ENCODE results near the gene CCDC74A. TPM values are rescaled to one million over a fixed set of nuclear protein-coding genes. Genes with fewer than 3 reads are reported as not detected.
"Not testable (repeated sequence)": the region's sequence is repeated elsewhere in the genome, so short reads cannot be mapped to it uniquely, and the experiment has no call there.

The CCDC74A gene
- total RNA-seq, 1 donor, result 13.4 TPM

DNA sequence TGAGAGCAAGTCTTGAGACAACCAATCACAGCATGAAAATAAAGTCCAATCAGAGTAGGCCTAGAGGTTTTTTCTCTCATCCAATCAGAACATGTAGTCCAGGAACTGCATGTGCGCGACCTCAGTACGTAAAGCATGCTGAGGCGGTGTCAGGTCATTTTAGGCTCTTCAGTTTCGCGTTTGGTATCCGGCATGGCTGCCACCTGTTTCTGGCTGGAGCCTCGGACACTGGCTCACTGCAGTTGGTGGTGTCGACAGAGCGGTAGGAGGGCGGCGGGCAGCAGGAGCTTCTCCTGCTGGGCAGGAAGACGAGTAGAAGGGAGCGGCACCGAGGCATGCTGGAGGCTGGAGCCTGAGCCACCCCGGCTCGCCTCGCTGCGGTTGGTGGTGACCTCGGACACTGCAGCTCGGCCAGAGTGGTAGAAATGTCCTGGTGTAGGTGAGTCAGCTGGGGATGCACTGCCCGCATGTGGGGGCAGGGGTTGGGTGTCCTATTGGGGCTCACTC is 15.8 kb downstream of the CCDC74A start:
- no peaks in the 10 kb centered on the region for H4K20me1 ChIP-seq (ENCODE audit: insufficient read depth, low read length)

DNA sequence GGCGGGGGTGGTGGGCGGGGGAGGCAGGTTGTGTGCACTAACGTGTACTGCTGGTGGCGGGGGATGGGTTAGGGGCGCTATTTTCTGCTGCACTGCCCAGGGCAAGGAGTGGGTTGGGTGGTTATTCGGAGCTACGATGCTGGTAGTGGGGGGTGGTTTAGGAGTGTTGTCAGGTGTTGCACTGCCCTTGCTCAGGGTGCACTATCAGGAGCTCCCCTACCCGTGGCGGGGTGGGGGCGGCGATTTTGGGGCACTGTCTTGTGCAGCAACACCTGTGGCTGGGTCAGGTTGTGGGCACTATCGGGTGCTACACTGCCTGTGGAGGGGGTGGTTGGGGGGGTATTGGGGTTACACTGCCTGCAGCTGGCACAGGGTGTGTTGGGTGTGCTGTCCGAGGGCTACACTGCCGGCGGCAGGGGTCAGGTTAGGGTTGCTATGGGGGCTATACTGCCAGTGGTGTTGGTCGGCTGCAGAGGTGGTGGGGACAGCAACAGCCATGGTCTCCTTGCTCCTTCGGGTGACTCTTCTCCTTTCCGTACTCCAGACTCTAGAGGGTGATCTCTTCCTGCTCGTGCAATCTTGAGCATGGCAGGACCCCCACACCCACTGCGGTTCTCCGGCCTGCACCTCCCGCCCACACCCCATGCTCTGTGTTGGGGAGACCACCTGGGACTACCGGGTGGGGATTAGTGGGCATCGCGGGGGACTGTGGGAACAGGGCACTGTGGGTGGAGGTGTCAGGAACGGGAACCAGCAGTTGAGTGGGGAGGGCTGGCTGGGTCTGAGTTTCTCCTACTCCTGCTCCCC is 16.5 kb downstream of the CCDC74A start:
- H3K79me2 ChIP-seq (ENCODE audit: insufficient read depth, low read length); H3K36me3 ChIP-seq (ENCODE audit: insufficient read depth, low read length): not testable (repeated sequence)

More for the DNA sequence above, 15.8 kb downstream of the CCDC74A start:
- Histone ChIP-seq H3K36me3 (ENCODE audit: insufficient read depth, low read length) (no peaks in the 10 kb centered on the region), H3K4me1 (ENCODE audit: insufficient read depth, low read length) (no peaks in the 10 kb centered on the region), H3K79me2 (ENCODE audit: insufficient read depth, low read length) (no peaks in the 10 kb centered on the region), H3K4me3 (ENCODE audit: insufficient read depth, low read length) (no peak overlapping the region), H3K27ac (ENCODE audit: low read depth, low read length) (no peak overlapping the region), H2AFZ (ENCODE audit: low read length) (no peak overlapping the region), H3K27me3 (ENCODE audit: insufficient read depth, low read length) (no peaks in the 10 kb centered on the region), H3K9me3 (ENCODE audit: low read depth, low read length) (no peaks in the 10 kb centered on the region), H3K4me2 (ENCODE audit: insufficient read depth, low read length) (no peak overlapping the region)
- TF ChIP-seq, protein P1, sequence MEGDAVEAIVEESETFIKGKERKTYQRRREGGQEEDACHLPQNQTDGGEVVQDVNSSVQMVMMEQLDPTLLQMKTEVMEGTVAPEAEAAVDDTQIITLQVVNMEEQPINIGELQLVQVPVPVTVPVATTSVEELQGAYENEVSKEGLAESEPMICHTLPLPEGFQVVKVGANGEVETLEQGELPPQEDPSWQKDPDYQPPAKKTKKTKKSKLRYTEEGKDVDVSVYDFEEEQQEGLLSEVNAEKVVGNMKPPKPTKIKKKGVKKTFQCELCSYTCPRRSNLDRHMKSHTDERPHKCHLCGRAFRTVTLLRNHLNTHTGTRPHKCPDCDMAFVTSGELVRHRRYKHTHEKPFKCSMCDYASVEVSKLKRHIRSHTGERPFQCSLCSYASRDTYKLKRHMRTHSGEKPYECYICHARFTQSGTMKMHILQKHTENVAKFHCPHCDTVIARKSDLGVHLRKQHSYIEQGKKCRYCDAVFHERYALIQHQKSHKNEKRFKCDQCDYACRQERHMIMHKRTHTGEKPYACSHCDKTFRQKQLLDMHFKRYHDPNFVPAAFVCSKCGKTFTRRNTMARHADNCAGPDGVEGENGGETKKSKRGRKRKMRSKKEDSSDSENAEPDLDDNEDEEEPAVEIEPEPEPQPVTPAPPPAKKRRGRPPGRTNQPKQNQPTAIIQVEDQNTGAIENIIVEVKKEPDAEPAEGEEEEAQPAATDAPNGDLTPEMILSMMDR (IDR thresholded peaks at IDR 0.05; ENCODE audit: extremely low read depth, low read depth, low read length), result no peak
- peak; percentile 49 for DNase-seq (ENCODE audit: insufficient read length, low spot score, missing footprints)

GRCh38 chr2:131544813-131545165 is 17.1 kb downstream of the CCDC74A start:
- not testable (repeated sequence) for H3K79me2 ChIP-seq (ENCODE audit: insufficient read depth, low read length); DNase-seq (ENCODE audit: insufficient read length, low spot score, missing footprints); H3K36me3 ChIP-seq (ENCODE audit: insufficient read depth, low read length); H3K4me2 ChIP-seq (ENCODE audit: insufficient read depth, low read length); H3K27ac ChIP-seq (ENCODE audit: low read depth, low read length); H3K4me1 ChIP-seq (ENCODE audit: insufficient read depth, low read length); H4K20me1 ChIP-seq (ENCODE audit: insufficient read depth, low read length); H3K9me3 ChIP-seq (ENCODE audit: low read depth, low read length); H3K4me3 ChIP-seq (ENCODE audit: insufficient read depth, low read length); H3K27me3 ChIP-seq (ENCODE audit: insufficient read depth, low read length); H2AFZ ChIP-seq (ENCODE audit: low read length)

More for the DNA sequence above, 16.5 kb downstream of the CCDC74A start:
- not testable (repeated sequence) for H3K27ac ChIP-seq (ENCODE audit: low read depth, low read length); H3K27me3 ChIP-seq (ENCODE audit: insufficient read depth, low read length); H3K4me3 ChIP-seq (ENCODE audit: insufficient read depth, low read length); H2AFZ ChIP-seq (ENCODE audit: low read length); DNase-seq (ENCODE audit: insufficient read length, low spot score, missing footprints); H3K4me1 ChIP-seq (ENCODE audit: insufficient read depth, low read length); H3K9me3 ChIP-seq (ENCODE audit: low read depth, low read length); H3K4me2 ChIP-seq (ENCODE audit: insufficient read depth, low read length); H4K20me1 ChIP-seq (ENCODE audit: insufficient read depth, low read length)

GRCh38 chr2:131552871-131553270 is 25.2 kb downstream of the CCDC74A start:
- H4K20me1 ChIP-seq (ENCODE audit: insufficient read depth, low read length), result no peaks in the 10 kb centered on the region
- H3K4me3 ChIP-seq (ENCODE audit: insufficient read depth, low read length), result no peak overlapping the region
- peaks cover 4% of the 10 kb centered on the region for H3K27me3 ChIP-seq (ENCODE audit: insufficient read depth, low read length)
- no peaks in the 10 kb centered on the region for H3K9me3 ChIP-seq (ENCODE audit: low read depth, low read length)
- H3K4me1 ChIP-seq (ENCODE audit: insufficient read depth, low read length), result no peaks in the 10 kb centered on the region
- H3K79me2 ChIP-seq (ENCODE audit: insufficient read depth, low read length), result no peaks in the 10 kb centered on the region
- no peaks in the 10 kb centered on the region for H3K36me3 ChIP-seq (ENCODE audit: insufficient read depth, low read length)
- TF ChIP-seq, protein P1 (IDR thresholded peaks at IDR 0.05; ENCODE audit: extremely low read depth, low read depth, low read length), result no peak
- H3K4me2 ChIP-seq (ENCODE audit: insufficient read depth, low read length), result no peak overlapping the region
- DNase-seq (ENCODE audit: insufficient read length, low spot score, missing footprints), result no peak
- H3K27ac ChIP-seq (ENCODE audit: low read depth, low read length), result no peak overlapping the region
- H2AFZ ChIP-seq (ENCODE audit: low read length), result no peak overlapping the region

DNA sequence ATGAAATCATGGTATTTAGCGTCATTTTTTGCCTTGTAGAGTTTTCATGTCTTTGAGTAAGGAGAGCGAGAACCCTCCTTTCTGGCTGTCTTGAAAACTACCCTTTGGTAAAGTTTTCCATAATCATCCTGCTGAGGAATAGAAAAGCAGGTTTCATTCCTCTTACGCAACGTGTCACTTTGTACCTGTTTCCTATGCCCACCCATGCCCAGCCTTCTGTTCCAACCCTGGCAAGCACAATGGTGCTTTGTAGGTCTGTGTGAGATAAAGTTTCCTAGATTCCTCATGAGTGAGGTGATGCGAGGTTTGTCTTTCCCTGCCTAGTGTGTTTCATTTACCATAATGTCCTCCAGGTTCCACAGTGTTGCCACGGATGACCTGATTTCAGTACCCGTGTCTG is 29.3 kb downstream of the CCDC74A start:
- TF ChIP-seq, protein P1 (IDR thresholded peaks at IDR 0.05; ENCODE audit: extremely low read depth, low read depth, low read length), result no peak
- no peak overlapping the region for H3K27ac ChIP-seq (ENCODE audit: low read depth, low read length)

More for the DNA sequence above, 29.3 kb downstream of the CCDC74A start:
- Histone ChIP-seq H3K9me3 (ENCODE audit: low read depth, low read length) (no peaks in the 10 kb centered on the region), H3K4me3 (ENCODE audit: insufficient read depth, low read length) (no peak overlapping the region), H3K4me1 (ENCODE audit: insufficient read depth, low read length) (no peaks in the 10 kb centered on the region), H4K20me1 (ENCODE audit: insufficient read depth, low read length) (no peaks in the 10 kb centered on the region), H3K79me2 (ENCODE audit: insufficient read depth, low read length) (no peaks in the 10 kb centered on the region), H2AFZ (ENCODE audit: low read length) (no peak overlapping the region), H3K27me3 (ENCODE audit: insufficient read depth, low read length) (peaks cover 9% of the 10 kb centered on the region), H3K4me2 (ENCODE audit: insufficient read depth, low read length) (no peak overlapping the region), H3K36me3 (ENCODE audit: insufficient read depth, low read length) (no peaks in the 10 kb centered on the region)
- DNase-seq (ENCODE audit: insufficient read length, low spot score, missing footprints), result no peak

Data from osteoblast (primary cell).